Mesenchymal stem cell (in vitro differentiated cells and primary cell): ENCODE data around the gene JDP2.
A peak's percentile ranks its signal among the peaks of the same experiment; 100 is the strongest.

Experiments used
- DNase-seq: peaks from one replicate; pipeline ENCODE4 v3.0.0-alpha.2; 2013
- H2AFZ ChIP-seq: one replicate; pipeline ENCODE4 v1.6.1; 2013; ENCODE audit warnings: low read depth, mild to moderate bottlenecking, control low read depth, inconsistent platforms, low read length, moderate library complexity
- H2AK5ac ChIP-seq: 2 replicates; pipeline ENCODE4 v1.6.1; 2013; ENCODE audit warnings: low read length, moderate library complexity, mild to moderate bottlenecking, inconsistent platforms; ENCODE audit not compliant: severe bottlenecking
- H2BK120ac ChIP-seq: one replicate; pipeline ENCODE4 v1.6.1; 2013; ENCODE audit warnings: low read depth, mild to moderate bottlenecking, inconsistent platforms, low read length, moderate library complexity
- H2BK12ac ChIP-seq, 2 experiments: one replicate each; pipeline ENCODE4 v1.6.1; 2013; ENCODE audit warnings: inconsistent platforms in 2 of 2, low read length in 2 of 2, mild to moderate bottlenecking in 2 of 2, moderate library complexity in 2 of 2, control low read depth in 1 of 2
- H2BK15ac ChIP-seq: one replicate; pipeline ENCODE4 v1.6.1; 2013; ENCODE audit warnings: mild to moderate bottlenecking, low read depth, inconsistent platforms; ENCODE audit not compliant: poor library complexity, severe bottlenecking
- H2BK5ac ChIP-seq: 2 replicates; pipeline ENCODE4 v1.6.1; 2013; ENCODE audit warnings: low read depth, mild to moderate bottlenecking, low read length, control low read depth, inconsistent platforms; ENCODE audit not compliant: poor library complexity, severe bottlenecking
- H3K14ac ChIP-seq, 2 experiments: one replicate each; pipeline ENCODE4 v1.6.1; 2013; ENCODE audit warnings: inconsistent platforms in 2 of 2, low read length in 2 of 2, control low read depth in 1 of 2, mild to moderate bottlenecking in 1 of 2, moderate library complexity in 1 of 2
- H3K18ac ChIP-seq, 2 experiments: one replicate each; pipeline ENCODE4 v1.6.1; 2013; ENCODE audit warnings: inconsistent platforms in 2 of 2, low read length in 2 of 2, control low read depth in 1 of 2, low read depth in 1 of 2, mild to moderate bottlenecking in 1 of 2
- H3K23ac ChIP-seq, 2 experiments: one replicate each; pipeline ENCODE4 v1.6.1; 2013; ENCODE audit warnings: inconsistent platforms in 2 of 2, low read length in 2 of 2, mild to moderate bottlenecking in 2 of 2, moderate library complexity in 2 of 2, control low read depth in 1 of 2
- H3K27ac ChIP-seq: 2 replicates; pipeline ENCODE4 v1.5.1; 2013; ENCODE audit warnings: mild to moderate bottlenecking, moderate library complexity, low read length, control low read depth, inconsistent platforms; ENCODE audit not compliant: poor library complexity, severe bottlenecking
- H3K27me3 ChIP-seq, 2 experiments: 2 replicates each; pipeline versions ENCODE4 v1.6.1 to v1.7.0; 2013; ENCODE audit warnings: low read length in 2 of 2, mild to moderate bottlenecking in 2 of 2, moderate library complexity in 2 of 2, control low read depth in 1 of 2, inconsistent platforms in 1 of 2; ENCODE audit not compliant: control insufficient read depth in 1 of 2, insufficient read depth in 1 of 2
- H3K36me3 ChIP-seq, 2 experiments: 2 replicates each; pipeline versions ENCODE4 v1.6.1 to v1.7.0; 2013; ENCODE audit warnings: low read length in 2 of 2, control low read depth in 1 of 2, inconsistent platforms in 1 of 2, low read depth in 1 of 2, mild to moderate bottlenecking in 1 of 2; ENCODE audit not compliant: insufficient read depth in 2 of 2, control insufficient read depth in 1 of 2
- H3K4ac ChIP-seq, 2 experiments: one replicate each; pipeline ENCODE4 v1.6.1; 2013; ENCODE audit warnings: inconsistent platforms in 2 of 2, low read length in 2 of 2, mild to moderate bottlenecking in 2 of 2, moderate library complexity in 2 of 2, control low read depth in 1 of 2, low read depth in 1 of 2
- H3K4me1 ChIP-seq: 2 replicates; pipeline ENCODE4 v1.6.1; 2013; ENCODE audit warnings: low read depth, low read length, control low read depth; ENCODE audit not compliant: control insufficient read depth, insufficient read depth
- H3K4me2 ChIP-seq: 2 replicates; pipeline ENCODE4 v1.6.1; 2013; ENCODE audit warnings: low read length, mild to moderate bottlenecking, inconsistent platforms; ENCODE audit not compliant: poor library complexity, severe bottlenecking
- H3K4me3 ChIP-seq, 2 experiments: 2 replicates each; pipeline versions ENCODE4 v1.5.1 to v1.7.0; 2013; ENCODE audit warnings: low read length in 2 of 2, mild to moderate bottlenecking in 2 of 2, control low read depth in 1 of 2, low read depth in 1 of 2; ENCODE audit not compliant: insufficient read depth in 1 of 2
- H3K79me1 ChIP-seq: replicated peaks from 2 replicates; pipeline ENCODE4 v1.6.1; 2013; ENCODE audit warnings: mild to moderate bottlenecking, control low read depth, low read length, inconsistent platforms; ENCODE audit not compliant: poor library complexity, severe bottlenecking
- H3K9ac ChIP-seq: 2 replicates; pipeline ENCODE4 v1.7.0; 2013; ENCODE audit warnings: mild to moderate bottlenecking, low read length, moderate library complexity
- H3K9me3 ChIP-seq: 2 replicates; pipeline ENCODE4 v1.7.0; 2013; ENCODE audit warnings: mild to moderate bottlenecking, low read length; ENCODE audit not compliant: control insufficient read depth
- H4K8ac ChIP-seq: one replicate; pipeline ENCODE4 v1.6.1; 2013; ENCODE audit warnings: inconsistent platforms, mild to moderate bottlenecking, low read length, moderate library complexity
- H4K91ac ChIP-seq: one replicate; pipeline ENCODE4 v1.6.1; 2013; ENCODE audit warnings: mild to moderate bottlenecking, low read length, inconsistent platforms
- WGBS: methylation state at CpG from one replicate; pipeline ENCODE4 v1.1.7; 2013; ENCODE audit warnings: mixed read lengths; 5-methylcytosine and 5-hydroxymethylcytosine counted together

The JDP2 gene

DNA sequence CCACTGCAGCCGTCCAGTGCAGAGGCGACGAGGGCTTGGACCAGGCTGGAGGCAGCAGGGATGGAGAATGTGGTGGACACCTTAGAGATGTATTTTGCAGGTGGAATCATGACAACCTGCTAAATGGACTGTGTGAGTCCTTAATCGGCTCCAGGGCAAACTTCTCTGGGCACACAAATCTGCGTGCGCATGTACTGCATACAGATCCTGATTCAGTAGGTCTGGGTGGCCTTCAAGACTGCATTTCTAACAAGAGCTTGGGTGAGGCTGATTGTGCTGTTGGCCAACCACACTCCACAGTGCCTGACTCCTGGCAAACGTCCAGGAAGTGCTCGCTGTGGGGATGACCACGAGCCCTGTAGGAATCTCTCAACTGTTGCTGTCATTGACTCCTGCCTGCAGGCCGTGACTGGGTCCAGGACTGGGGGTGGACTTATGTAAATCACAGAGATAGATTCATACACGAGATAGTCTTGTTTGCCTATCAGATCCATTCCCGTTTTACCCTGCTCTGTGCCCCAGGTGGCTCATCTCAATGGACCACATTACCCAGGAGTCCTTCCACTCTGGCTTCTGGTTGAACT lies 27.2 kb downstream of the JDP2 start:
- Histone ChIP-seq H2BK12ac (peak overlapping the region in 1 of 2 experiments; percentile 74), H2BK120ac (no peak overlapping the region), H3K27ac (no peak overlapping the region), H4K91ac (no peak overlapping the region), H3K4me1 (peaks cover 67% of the 10 kb centered on the region), H3K4ac (peak overlapping the region in 1 of 2 experiments; percentile 71), H3K18ac (peak overlapping the region in 1 of 2 experiments; percentile 68), H3K14ac (peak overlapping the region in 1 of 2 experiments; percentile 61), H3K4me3 (no peak overlapping the region), H3K79me1 (peaks cover 22% of the 10 kb centered on the region), H3K23ac (no peak overlapping the region), H2AK5ac (peak overlapping the region; percentile 45), H3K4me2 (no peak overlapping the region), H3K27me3 (no peaks in the 10 kb centered on the region), H4K8ac (no peak overlapping the region), H2AFZ (no peak overlapping the region), H2BK5ac (no peak overlapping the region), H3K36me3 (peaks cover 7% of the 10 kb centered on the region in 2 experiments), H3K9me3 (no peaks in the 10 kb centered on the region), H2BK15ac (no peak overlapping the region), H3K9ac (peak overlapping the region; percentile 1)
- DNase-seq: peak; percentile 87
- WGBS: 53% methylated on average over 12 of the region's 12 CpGs

DNA sequence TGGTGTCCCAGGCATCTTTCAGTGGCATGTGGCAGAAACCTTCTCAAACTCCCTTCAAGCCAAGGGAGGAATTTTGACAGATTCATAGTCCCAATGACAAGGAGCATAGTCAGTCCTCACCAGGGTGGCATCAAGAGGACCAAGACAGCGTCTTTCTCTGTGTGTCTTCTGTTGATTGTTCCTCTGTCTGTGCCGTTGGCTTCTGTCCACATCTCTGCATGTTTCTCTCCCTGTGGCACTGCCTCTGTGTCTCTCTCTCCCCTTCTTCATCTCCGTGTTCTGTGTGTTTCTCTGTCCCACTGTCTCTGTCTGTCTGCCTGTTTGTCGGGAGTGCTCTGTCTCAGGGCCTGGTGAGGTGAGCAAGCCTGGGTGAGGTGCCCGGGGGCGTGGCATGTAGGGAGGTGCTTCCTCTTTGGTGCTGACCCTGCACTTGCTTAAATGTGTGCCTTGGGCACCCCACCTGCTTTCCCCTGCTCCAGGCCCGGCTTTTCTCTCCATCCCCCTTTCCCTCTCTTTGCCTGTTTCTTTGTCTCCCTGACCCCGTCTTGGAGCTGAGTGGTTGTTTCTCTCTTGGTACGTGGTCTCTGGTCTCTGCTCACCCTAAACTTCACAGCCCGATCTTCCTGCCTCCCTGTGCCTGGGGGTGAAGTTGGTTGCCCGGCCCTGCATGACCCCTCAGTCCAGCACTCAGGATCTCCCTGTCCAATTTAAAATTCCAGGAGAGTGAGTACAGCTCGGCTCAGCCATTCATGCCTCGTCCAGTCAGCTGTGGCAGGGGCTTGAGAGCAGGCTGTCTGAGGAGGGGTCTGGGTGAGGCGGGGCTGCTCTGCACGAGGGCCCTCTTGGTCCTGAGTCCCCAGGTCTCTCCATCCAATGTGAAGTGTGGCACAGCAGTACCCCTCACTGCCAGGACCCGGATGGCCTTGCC lies 28.5 kb downstream of the JDP2 start:
- Histone ChIP-seq H4K8ac (peak overlapping the region; percentile 15), H3K4me2 (no peak overlapping the region), H2BK120ac (no peak overlapping the region), H2BK12ac (peak overlapping the region in 1 of 2 experiments; percentile 11), H3K18ac (peak overlapping the region; percentile 44 to 47), H2BK15ac (peak overlapping the region; percentile 29), H3K27ac (no peak overlapping the region), H3K79me1 (peaks cover 20% of the 10 kb centered on the region), H4K91ac (peak overlapping the region; percentile 76), H3K4me1 (peaks cover 57% of the 10 kb centered on the region), H3K27me3 (no peaks in the 10 kb centered on the region), H2AK5ac (no peak overlapping the region), H3K4ac (no peak overlapping the region), H3K14ac (peak overlapping the region in 1 of 2 experiments; percentile 72), H2AFZ (no peak overlapping the region), H3K9me3 (no peaks in the 10 kb centered on the region), H3K23ac (peak overlapping the region in 1 of 2 experiments; percentile 37), H3K4me3 (no peak overlapping the region), H3K36me3 (peaks cover 7 to 17% of the 10 kb centered on the region in 2 experiments), H2BK5ac (no peak overlapping the region), H3K9ac (no peak overlapping the region)
- DNase-seq: no peak
- 88% methylated on average over 15 of the region's 16 CpGs for WGBS

DNA sequence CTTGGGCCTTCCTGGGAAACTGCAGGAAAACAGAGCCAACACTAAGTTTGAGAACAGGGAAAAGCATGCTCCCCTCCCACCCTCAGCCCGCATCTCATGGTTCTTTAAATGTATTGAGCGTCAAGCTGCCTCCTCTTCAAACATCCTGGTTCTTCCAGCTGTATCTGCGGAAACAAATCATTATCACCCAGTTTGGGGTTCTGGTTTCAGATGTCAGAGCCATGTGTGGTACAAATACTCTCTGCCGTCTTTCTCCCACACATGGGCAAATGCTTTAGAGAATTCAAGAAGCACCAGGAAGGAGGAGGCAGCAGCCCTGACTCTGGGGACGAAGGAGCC lies 29.1 kb downstream of the JDP2 start:
- Histone ChIP-seq H2AFZ (no peak overlapping the region), H2BK15ac (no peak overlapping the region), H3K27ac (no peak overlapping the region), H3K36me3 (peaks cover 13 to 21% of the 10 kb centered on the region in 2 experiments), H2AK5ac (no peak overlapping the region), H3K79me1 (peaks cover 17% of the 10 kb centered on the region), H3K4me3 (no peak overlapping the region), H3K27me3 (no peaks in the 10 kb centered on the region), H2BK120ac (no peak overlapping the region), H4K8ac (peak overlapping the region; percentile 47), H3K4ac (no peak overlapping the region), H3K9ac (peak overlapping the region; percentile 7), H3K14ac (peak overlapping the region in 1 of 2 experiments; percentile 72), H3K4me2 (no peak overlapping the region), H4K91ac (peak overlapping the region; percentile 18), H3K23ac (peak overlapping the region in 1 of 2 experiments; percentile 37), H3K18ac (no peak overlapping the region), H2BK12ac (peak overlapping the region in 1 of 2 experiments; percentile 11), H2BK5ac (no peak overlapping the region), H3K9me3 (no peaks in the 10 kb centered on the region), H3K4me1 (peaks cover 52% of the 10 kb centered on the region)
- no peak for DNase-seq
- 80% methylated on average over 5 of the region's 5 CpGs for WGBS

DNA sequence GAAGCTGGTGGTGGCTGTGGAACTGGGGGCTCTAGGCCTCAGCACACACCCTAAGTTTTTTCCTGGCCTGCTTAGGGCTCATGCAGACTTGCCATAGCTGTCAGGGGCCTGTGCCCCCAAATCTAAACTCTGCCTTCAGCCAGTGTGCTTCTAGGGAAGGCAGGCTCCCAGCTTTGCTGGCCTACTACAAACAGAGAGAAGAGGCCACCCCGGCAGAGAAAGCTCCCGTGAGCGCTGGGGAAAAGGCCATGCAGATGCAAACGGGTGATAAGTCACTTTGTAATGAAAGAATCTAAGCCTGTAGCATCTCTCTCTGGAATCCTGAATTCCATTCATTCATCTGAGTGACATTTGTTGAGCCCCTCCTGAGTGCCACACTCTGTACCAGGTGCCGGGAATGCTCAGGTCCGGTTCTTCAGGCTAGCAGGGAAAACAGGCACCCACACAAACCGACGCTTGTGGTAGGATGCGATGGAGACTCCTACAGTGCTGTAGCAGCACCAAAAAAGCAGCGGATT lies 29.9 kb downstream of the JDP2 start:
- H3K36me3 ChIP-seq: peaks cover 17 to 29% of the 10 kb centered on the region in 2 experiments
- H2BK120ac ChIP-seq: no peak overlapping the region
- WGBS: 87% methylated on average over 9 of the region's 10 CpGs

More for the DNA sequence above, 29.9 kb downstream of the JDP2 start:
- H3K18ac ChIP-seq: no peak overlapping the region
- peak overlapping the region in 1 of 2 experiments; percentile 6 for H3K14ac ChIP-seq
- no peak overlapping the region for H2BK5ac ChIP-seq
- no peak overlapping the region for H2BK12ac ChIP-seq
- no peaks in the 10 kb centered on the region for H3K9me3 ChIP-seq
- no peak overlapping the region for H2AFZ ChIP-seq
- H3K23ac ChIP-seq: no peak overlapping the region
- H3K4me1 ChIP-seq: peaks cover 44% of the 10 kb centered on the region
- peak overlapping the region; percentile 7 for H3K9ac ChIP-seq
- DNase-seq: no peak
- no peak overlapping the region for H3K4me2 ChIP-seq
- H3K27me3 ChIP-seq: no peaks in the 10 kb centered on the region
- no peak overlapping the region for H2AK5ac ChIP-seq
- no peak overlapping the region for H4K8ac ChIP-seq
- peaks cover 17% of the 10 kb centered on the region for H3K79me1 ChIP-seq
- H2BK15ac ChIP-seq: no peak overlapping the region
- H3K4me3 ChIP-seq: no peak overlapping the region
- no peak overlapping the region for H3K4ac ChIP-seq
- peak overlapping the region; percentile 66 for H4K91ac ChIP-seq
- H3K27ac ChIP-seq: no peak overlapping the region
